NCI-H2227 (cell line): ENCODE data around the gene UVRAG.

Source experiments
- DNase-seq: peaks from one replicate; lab custom pipeline; 2025; ENCODE audit not compliant: unreplicated experiment; lab: John Stamatoyannopoulos, UW

Gene UVRAG

GRCh38 chr11:75814677-75815344 is at the start of gene UVRAG:
TSS of gene UVRAG (plus strand) at chr11:75815210. CDS start at chr11:75815408, 198 bp downstream.
- DNase-seq: peak; percentile 100

DNA sequence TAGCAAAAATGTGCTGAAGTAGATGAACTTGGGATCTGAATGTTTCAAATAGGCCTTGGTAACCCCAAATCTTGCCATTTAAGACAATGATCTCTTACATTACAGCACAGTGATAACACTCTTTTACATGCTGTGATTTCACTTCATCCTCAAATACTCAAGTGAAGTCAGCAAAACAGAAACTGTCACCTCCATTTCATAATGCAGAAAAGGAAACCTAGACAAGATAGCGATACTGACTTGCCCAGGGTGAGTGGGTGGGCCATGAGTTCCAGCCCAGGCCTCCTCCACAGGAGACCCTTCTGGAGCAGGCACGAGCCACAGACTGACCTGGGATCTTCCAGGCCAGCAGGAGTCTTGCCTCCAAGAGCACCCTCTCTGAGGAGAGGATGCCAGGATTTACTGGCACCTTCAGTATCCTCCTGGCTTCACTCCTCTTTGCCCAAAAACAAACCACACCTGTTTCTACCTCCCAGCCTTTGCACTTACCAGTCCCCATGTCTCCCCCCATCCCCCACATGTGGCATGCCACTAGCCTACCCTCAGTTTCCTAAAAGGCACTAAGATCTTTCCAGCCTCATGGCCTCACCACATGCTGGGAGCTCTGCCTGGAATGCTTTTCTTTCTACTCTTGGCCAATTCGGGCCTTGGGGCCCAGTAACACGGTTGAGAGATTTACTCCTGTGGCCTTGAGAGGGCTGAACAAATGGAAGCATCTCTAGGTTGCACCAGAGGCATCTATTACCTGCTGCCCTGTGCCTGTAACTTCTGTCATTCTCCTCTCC is 48.4 kb upstream of the UVRAG start:
- DNase-seq: no peak

DNA sequence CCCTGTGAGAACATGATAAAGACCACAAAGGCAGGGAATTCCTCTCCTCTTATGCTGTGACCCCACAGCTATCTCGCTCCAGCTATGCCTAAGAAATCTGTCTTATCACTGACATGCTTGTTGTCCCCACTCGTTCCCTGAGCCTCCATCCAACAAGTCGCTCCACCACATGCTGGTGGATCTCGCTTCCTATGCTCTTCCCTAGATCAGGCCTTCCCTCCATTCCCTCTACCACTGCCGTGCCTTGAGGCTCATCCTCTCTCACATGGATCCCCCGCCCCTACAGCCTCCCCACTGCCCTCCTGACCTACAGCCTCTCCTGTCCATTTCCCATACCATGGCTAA is 47.8 kb upstream of the UVRAG start:
- DNase-seq: no peak

DNA sequence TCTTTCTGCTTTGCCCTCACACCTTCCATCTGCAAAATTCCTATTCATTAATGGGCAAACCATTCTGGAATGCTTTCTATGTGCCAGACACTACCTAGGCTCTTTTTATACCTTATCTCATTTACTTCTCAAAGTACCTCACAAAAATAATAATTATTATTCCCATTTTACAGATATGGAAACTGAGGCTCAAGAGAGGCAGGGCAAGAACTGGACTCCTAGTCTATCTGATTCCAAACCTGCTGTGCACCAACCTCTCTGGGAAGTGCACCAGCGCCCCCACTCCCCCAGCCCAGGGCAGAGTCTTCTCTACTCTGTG is 47.3 kb upstream of the UVRAG start:
- no peak for DNase-seq

DNA sequence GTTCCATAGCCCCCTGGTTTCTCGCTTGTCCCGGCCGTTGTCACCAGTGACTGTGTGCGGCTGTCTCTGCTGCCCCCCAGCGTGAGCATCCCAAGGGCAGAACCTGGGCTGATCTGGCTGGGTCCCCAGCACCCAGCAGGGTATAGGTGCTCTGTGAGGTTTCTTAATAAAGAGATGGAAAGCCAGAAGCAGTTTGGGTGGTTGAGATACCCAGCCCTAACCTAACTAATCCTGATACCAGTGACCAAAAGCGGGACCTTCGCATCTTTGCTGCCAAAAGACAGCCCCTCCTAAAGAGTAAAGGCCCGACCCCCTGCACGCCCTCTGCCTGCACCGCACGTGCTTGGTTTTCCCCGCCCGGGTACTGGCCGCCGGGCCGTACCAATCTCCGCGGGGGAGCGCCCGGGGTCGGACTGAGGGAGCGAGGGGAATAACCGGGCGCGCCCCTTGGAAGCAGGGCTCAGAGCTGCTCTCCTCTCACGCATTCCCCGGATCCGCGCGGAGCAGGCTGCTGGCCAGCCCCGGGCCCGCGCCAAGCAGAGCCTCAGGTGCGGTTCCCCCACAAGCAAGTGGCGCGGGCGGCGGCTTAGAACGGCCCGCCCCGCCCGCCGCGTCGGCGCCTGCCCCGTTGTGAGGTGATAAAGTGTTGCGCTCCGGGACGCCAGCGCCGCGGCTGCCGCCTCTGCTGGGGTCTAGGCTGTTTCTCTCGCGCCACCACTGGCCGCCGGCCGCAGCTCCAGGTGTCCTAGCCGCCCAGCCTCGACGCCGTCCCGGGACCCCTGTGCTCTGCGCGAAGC is 46.7 kb upstream of the UVRAG start, which contains the start of gene DGAT2:
Gene DGAT2, plus strand, starts transcription at position 667 of the 797 bp plus-strand sequence. CDS start 214 bp downstream, outside the sequence.
- DNase-seq: peak; percentile 86

DNA sequence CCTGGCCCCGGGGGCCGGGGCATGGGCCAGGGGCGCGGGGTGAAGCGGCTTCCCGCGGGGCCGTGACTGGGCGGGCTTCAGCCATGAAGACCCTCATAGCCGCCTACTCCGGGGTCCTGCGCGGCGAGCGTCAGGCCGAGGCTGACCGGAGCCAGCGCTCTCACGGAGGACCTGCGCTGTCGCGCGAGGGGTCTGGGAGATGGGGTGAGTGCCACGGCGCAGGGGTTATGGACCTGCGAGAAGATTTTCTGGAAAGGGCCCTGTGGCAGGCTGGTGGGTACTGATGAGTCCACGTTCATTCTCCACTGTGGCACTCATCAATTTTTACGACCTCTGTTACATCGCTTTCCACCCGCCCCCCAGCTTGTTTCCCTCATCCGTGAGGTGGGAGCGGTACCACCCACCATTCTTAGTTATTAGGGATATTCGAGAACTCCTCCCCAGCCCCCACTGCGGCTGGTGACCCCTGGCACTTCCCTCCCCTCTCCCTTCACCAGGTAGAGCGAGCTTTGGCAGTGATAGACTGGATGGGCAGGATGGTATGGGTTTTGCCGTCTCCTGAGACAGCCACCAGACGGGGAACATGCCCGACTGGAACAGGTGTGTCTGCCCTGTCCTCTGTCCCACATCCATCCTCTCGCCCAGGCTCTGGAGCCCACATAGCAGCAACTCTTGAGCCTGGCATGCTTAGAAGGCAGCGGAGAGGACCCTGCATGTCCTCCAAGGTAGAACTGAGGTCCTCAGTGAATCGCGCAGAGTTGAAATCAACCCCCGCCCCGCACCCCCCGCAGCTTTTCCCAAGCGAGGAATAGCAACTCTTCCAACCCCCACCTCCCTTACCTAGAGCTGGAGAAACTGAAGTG is 45.9 kb upstream of the UVRAG start:
- no peak for DNase-seq

DNA sequence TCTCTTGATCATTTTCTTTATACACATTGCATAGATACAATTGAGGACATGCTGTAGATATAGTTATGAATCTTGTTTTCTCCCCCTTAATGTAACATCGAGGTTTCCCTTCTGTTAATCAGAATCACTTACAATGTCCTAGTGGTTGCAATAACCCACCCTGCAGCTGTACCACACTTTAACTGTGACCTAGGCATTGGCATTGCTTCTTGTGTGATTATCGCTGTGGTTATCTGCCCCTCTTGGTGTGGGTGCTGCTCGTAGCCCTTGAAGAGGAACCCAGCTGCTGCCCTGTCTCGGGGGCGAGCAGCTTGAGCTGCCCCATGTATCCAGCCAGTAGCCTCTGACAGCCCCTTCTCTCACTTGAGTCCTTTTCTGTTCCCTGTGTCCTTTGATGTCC is 44.9 kb upstream of the UVRAG start:
- no peak for DNase-seq

DNA sequence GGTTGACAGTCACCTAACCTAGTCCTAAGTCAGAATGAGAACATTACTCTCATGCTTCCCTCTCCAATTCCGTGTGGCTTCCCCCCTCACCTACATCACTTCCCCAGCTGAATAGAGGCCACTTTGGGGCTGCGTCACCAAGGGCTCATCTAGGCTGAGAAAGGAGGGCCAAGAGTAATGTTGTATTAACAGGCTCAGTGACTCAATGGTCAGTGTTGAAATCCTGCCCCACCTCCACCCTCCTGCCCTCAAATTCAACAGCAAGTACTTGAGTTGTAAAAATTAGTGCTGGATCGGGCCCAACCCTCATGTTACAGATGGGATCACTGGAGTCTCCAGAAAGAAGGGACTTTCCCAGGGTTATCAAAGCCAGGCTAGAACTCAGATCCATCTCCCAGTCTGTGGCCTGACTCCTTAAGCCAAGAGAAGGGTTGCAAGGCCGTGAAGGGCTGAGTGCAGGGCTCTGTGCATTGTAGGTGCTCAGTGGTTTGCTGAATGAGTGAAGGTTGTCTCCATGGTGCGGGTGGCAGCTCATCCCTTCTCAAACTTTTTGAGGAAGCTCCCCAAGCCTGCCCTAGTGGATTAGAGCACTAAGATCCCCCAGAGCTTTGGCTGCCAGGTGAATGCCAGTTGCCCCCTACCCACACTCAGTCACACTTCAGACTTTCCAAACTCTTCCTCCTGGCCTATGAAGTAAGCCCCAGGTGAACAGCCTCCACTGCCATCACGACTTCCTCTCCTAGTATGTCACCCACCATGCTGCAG is 43.2 kb upstream of the UVRAG start:
- no peak for DNase-seq

DNA sequence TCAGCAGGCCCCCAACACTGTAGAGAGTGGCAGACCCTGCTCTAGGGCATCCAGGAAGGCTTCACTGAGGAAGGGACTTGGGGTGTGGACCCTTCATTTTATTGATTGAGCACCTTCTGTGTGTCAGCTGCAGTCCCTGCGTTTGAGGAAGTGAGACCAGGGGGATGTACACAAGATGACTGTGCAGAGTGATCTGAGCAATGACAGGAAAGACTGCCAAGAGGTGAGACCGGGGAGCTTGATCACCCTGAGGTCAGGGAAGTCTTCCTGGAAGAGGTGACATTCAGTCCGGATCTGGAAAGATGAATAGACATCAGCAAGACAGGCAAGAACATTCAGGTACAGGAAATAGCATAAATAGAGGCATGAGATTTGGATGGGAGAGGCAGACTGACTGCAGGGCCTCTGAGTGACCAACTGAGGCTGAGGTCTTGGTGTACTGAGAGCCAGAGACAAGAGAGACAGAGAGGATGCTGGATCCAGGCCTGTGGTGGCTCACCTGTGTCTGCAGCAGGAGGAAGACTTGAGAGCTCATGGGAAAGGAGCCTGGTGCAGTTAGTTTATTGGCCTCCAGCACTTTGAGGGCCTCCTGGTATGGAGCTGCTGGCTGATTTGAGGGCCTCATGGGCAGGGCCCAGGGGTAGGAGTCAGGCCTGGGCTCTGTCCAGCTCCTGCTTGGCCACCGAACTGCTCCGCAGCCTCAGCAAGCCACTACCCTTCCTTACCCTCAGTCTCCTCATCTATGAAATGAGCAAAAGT is 41.2 kb upstream of the UVRAG start:
- DNase-seq: no peak

GRCh38 chr11:75775056-75775455 is 40.0 kb upstream of the UVRAG start:
- no peak for DNase-seq

DNA sequence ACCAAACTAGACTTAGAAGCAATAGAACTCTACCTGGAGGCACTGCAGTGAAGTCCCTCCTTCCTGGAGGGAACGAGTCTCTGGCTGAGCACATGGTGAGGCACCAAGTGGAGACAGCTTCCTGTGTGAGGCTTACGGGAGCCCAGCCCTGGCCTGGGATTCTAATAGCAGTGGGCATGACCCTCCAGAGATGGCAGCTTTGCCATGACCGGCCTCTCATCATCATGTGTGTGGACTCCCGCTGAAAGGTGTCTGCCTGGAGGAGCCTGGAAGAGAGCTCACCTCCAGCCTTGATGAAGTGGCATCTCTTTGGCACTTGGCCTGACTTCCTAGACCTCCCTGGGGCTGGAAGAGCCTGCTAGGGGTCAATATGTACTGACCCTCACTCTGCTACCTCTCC is 38.5 kb upstream of the UVRAG start:
- DNase-seq: no peak

GRCh38 chr11:75777461-75778110 is 37.4 kb upstream of the UVRAG start:
- DNase-seq: no peak

GRCh38 chr11:75778962-75779361 is 36.0 kb upstream of the UVRAG start:
- DNase-seq: no peak

DNA sequence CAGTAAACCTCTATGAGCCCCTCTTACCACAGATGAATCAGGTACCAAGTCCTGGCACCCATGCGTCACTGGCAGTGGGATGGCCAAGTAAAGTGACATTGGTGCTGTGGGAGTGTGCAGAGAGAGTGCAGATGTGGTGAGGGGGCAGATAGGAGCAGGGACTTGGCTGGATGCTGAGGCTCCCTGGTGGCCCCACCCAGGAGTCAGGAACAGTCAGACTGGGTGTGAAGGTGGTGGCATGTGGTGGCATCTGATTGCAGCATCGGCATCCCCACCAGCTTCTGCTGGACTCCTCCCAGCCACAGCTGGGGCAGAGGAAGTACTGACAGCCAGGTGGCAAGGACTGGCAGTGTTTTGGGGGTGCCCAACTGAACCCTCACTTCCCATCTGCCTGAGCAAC is 35.0 kb upstream of the UVRAG start:
- DNase-seq: no peak

- no peak for DNase-seq
Measured at GRCh38 chr11:75780888-75781287, 34.1 kb upstream of the UVRAG start.

GRCh38 chr11:75781296-75781695 is 33.7 kb upstream of the UVRAG start:
- no peak for DNase-seq

DNA sequence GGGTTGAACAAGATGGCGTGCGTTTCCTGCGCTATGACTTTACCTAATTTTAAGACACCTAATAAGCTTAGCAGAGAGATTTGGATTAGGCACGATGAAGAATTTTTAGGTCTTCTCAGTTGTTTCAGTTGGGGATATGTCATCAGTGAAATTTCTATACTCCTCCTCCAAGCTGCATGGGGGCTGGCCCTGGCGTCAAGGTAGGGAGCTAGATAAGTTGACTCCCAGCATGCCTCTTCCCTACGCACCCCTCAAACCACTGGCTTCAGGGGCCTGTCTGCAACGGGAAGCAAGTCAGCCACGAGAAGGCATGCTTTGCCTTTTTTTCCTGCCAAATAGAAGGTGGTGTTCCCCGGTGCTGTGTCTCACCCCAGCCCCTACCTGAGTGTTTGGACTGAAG is 33.2 kb upstream of the UVRAG start:
- DNase-seq: no peak

DNA sequence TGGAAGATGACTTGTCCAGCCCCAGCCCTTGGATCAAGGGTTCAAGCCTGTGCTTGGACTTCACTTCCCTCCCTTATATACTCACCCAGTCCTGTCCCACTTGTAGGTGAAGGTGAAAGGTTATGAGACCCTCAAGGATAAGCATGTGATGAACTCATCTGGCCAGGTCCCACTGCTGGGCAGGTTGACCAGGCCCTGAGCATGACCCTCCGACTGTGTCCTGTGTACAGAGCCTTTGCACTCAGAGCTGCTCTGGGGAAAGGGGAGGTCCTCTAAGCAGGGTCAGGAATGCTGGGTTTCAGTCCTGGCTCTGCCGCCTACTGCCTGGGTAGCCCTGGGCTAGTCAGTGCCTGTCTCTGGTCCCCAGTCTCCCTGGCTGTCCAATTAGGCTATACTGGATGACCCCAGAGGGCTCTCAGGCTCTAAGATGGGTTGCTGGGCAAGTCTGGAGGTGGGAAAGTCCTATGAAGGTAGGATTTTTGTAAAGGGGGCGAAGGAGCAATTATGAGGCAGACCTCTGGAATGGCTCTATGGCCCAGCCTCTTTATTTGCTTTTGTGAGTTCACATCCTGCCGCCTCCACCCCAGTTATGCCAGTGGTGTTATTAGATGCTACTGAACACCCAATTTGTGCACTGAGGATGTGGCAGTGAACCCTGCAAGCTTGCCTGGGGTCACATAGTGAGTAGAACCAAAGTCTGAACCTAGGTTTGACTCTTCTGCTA is 32.3 kb upstream of the UVRAG start:
- no peak for DNase-seq
